ENCODE data around the gene KNCN.

GRCh38 chr1:46575778-46576177 is 24.3 kb upstream of the KNCN start:
- TF ChIP-seq CTCF (IDR thresholded peaks at IDR 0.05): no peak
- TF ChIP-seq POLR2A (IDR thresholded peaks at IDR 0.05): no peak
